ENCODE measurements around the gene SCN10A. TPM values are rescaled to one million over a fixed set of nuclear protein-coding genes. Genes with fewer than 3 reads are reported as not detected.

Gene SCN10A
- total RNA-seq, 1 experiment from 2014 or later: not detected

GRCh38 chr3:38828681-38829080, 12.7 kb upstream of the SCN10A start:
- no peaks in the 10 kb centered on the region for H3K36me3 Mint-ChIP-seq
- H3K27me3 Mint-ChIP-seq (ENCODE audit: low read depth): peaks cover 4% of the 10 kb centered on the region; the same call in 1 of the 2 replicates
- TF ChIP-seq CTCF (IDR thresholded peaks at IDR 0.05) (no peak), ZNF423 (CRISPR knock-in tag; IDR thresholded peaks at IDR 0.05) (no peak), FOXP4 (CRISPR knock-in tag; IDR thresholded peaks at IDR 0.05) (no peak), ZBTB21 (CRISPR knock-in tag; IDR thresholded peaks at IDR 0.05; ENCODE audit: borderline replicate concordance) (no peak), GTF2I (CRISPR knock-in tag; conservative IDR thresholded peaks at IDR 0.05) (no peak), E2F4 (CRISPR knock-in tag; IDR thresholded peaks at IDR 0.05; ENCODE audit: borderline replicate concordance, low read depth) (no peak), ZMAT4 (CRISPR knock-in tag; IDR thresholded peaks at IDR 0.05) (no peak), ATF6 (CRISPR knock-in tag; IDR thresholded peaks at IDR 0.05) (no peak), NFYB (CRISPR knock-in tag; conservative IDR thresholded peaks at IDR 0.05; ENCODE audit: low read depth) (no peak), ATF2 (CRISPR knock-in tag; IDR thresholded peaks at IDR 0.05; ENCODE audit: borderline replicate concordance, low read depth) (no peak), JUN (CRISPR knock-in tag; IDR thresholded peaks at IDR 0.05) (no peak)
- ATAC-seq (no peak), DNase-seq (ENCODE audit: low spot score) (no peak)
- peaks cover 3% of the 10 kb centered on the region; the same call in 1 of the 2 replicates for H3K9me3 Mint-ChIP-seq
- H3K4me1 Mint-ChIP-seq: peaks cover 6% of the 10 kb centered on the region
- ChIA-PET CTCF (interaction anchor here (0.9 to 1.6 kb wide), 3 partner anchors 15 to 171 kb away, joined by 4 to 6 read pairs (median 5); no protein-coding TSS in a partner anchor), POLR2A (interaction anchor here (1.2 kb wide), 1 partner anchor 23 kb away, joined by 3 read pairs; no protein-coding TSS in a partner anchor)
- H3K4me3 Mint-ChIP-seq: no peak overlapping the region
- H3K27ac Mint-ChIP-seq: no peak overlapping the region

GRCh38 chr3:38827791-38828190, 11.8 kb upstream of the SCN10A start:
- Mint-ChIP-seq H3K9me3 (no peaks in the 10 kb centered on the region; the same call in 1 of the 2 replicates), H3K27me3 (ENCODE audit: low read depth) (peaks cover 4% of the 10 kb centered on the region; the same call in 1 of the 2 replicates), H3K4me3 (no peak overlapping the region), H3K36me3 (no peaks in the 10 kb centered on the region), H3K27ac (no peak overlapping the region), H3K4me1 (peaks cover 6% of the 10 kb centered on the region)
- ATAC-seq (no peak), DNase-seq (ENCODE audit: low spot score) (no peak)
- CTCF ChIA-PET: interaction anchor here (0.6 to 1.6 kb wide), 2 partner anchors 89 to 169 kb away, joined by 6 to 7 read pairs; no protein-coding TSS in a partner anchor
- TF ChIP-seq E2F1 (CRISPR knock-in tag; IDR thresholded peaks at IDR 0.05) (no peak), ZBTB21 (CRISPR knock-in tag; IDR thresholded peaks at IDR 0.05; ENCODE audit: borderline replicate concordance) (no peak), ZBTB43 (CRISPR knock-in tag; IDR thresholded peaks at IDR 0.05) (no peak), GABPB1 (CRISPR knock-in tag; IDR thresholded peaks at IDR 0.05) (no peak), OVOL2 (CRISPR knock-in tag; IDR thresholded peaks at IDR 0.05; ENCODE audit: borderline replicate concordance) (no peak), CDX4 (CRISPR knock-in tag; IDR thresholded peaks at IDR 0.05; ENCODE audit: borderline replicate concordance) (no peak), NR1H2 (CRISPR knock-in tag; IDR thresholded peaks at IDR 0.05) (no peak)
- POLR2A ChIA-PET: interaction anchor here (1.2 kb wide), 1 partner anchor 22 kb away, joined by 3 read pairs; no protein-coding TSS in a partner anchor
